Measurements from ENCODE around the gene FGD2.

DNA sequence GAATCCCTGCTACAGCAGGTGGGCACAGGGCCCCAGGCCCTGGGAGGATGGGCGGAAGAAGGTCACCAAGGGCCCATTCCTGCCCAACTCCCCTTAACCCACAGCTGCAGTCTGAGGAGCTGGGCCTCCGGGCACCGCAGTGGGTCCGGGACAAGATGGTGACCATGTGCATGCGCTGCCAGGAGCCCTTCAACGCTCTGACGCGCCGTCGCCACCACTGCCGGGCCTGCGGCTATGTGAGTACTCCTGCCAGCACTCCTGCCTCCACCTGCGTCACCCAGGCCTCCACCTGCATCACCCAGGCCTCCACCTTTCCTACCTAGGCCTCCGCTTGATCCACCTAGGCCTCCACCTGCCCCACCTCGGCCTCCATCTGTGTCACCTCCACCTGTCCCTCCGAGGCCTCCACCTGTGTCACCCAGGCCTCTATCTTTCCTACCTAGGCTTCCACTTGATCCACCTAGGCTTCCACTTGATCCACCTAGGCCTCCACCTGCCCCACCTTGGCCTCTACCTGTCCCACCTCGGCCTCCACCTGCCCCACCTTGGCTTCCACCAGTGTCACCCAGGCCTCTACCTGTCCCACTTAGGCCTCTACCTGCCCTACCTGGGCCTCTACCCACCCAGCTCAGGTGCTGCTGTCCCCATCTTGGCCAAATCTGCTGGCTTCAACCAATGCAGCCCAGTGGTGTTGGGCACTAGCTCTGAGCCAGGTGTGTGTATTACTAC lies 16.8 kb downstream of the FGD2 start:
- TF ChIP-seq CTCF (IDR thresholded peaks at IDR 0.05; ENCODE audit: low read depth, low read length, poor library complexity, severe bottlenecking) (no peak), EZH2phosphoT487 (IDR thresholded peaks at IDR 0.05; ENCODE audit: borderline replicate concordance, low read length) (no peak)
